ENCODE measurements around the gene OR1L4.

Gene OR1L4

GRCh38 chr9:122723690-122724089 is at the start of gene OR1L4:
OR1L4 (plus strand) TSS chr9:122723990; CDS start chr9:122723990, 0 bp downstream.
- DNase-seq (ENCODE audit: low read depth): no peak

- no peak for DNase-seq (ENCODE audit: low read depth)
These were observed 38.9 kb upstream of the OR1L4 start for GRCh38 chr9:122684851-122685250.

GRCh38 chr9:122695696-122696095 is 28.1 kb upstream of the OR1L4 start:
- no peak for DNase-seq (ENCODE audit: low read depth)

GRCh38 chr9:122718038-122718437 is 5.8 kb upstream of the OR1L4 start:
- DNase-seq (ENCODE audit: low read depth): no peak

- DNase-seq (ENCODE audit: low read depth): no peak
These were observed 4.6 kb upstream of the OR1L4 start for GRCh38 chr9:122719218-122719617.

GRCh38 chr9:122742003-122742402 is 18.2 kb downstream of the OR1L4 start, which contains the start of gene OR1L6:
OR1L6 (plus strand) TSS chr9:122742303; CDS start chr9:122749848, 7,545 bp downstream.
- no peak for DNase-seq (ENCODE audit: low read depth)

- no peak for DNase-seq (ENCODE audit: low read depth)
These were observed 31.0 kb downstream of the OR1L4 start for GRCh38 chr9:122754825-122755224.

GRCh38 chr9:122767817-122768216 is 44.0 kb downstream of the OR1L4 start:
- DNase-seq (ENCODE audit: low read depth): no peak
